VCaP (cell line): ENCODE data around the gene TWNK.

Experiments
- H3K27ac ChIP-seq: fragments of 450-650 bp; 2 replicates; pipeline ENCODE4 v1.5.1; 2017
- CTCF ChIP-seq: fragments of 450-650 bp; conservative IDR thresholded peaks from 2 replicates; pipeline ENCODE4 v1.5.1; 2017; ENCODE audit warnings: mild to moderate bottlenecking, moderate library complexity

TWNK gene

GRCh38 chr10:101035314-101035713 is 48.0 kb downstream of the TWNK start:
- H3K27ac ChIP-seq: no peak overlapping the region

GRCh38 chr10:101035916-101036702 is 48.8 kb downstream of the TWNK start:
- H3K27ac ChIP-seq: no peak overlapping the region
- no peak for TF ChIP-seq CTCF

More at GRCh38 chr10:101035314-101035713, 48.0 kb downstream of the TWNK start:
- no peak for TF ChIP-seq CTCF

- TF ChIP-seq CTCF: no peak
- no peak overlapping the region for H3K27ac ChIP-seq
Observed at GRCh38 chr10:101036726-101037125, 49.4 kb downstream of the TWNK start.

- no peak overlapping the region for H3K27ac ChIP-seq
- no peak for TF ChIP-seq CTCF
Observed at GRCh38 chr10:101038484-101038883, 51.1 kb downstream of the TWNK start.

- H3K27ac ChIP-seq: no peak overlapping the region
- TF ChIP-seq CTCF: no peak
Observed at GRCh38 chr10:101040061-101040460, 52.7 kb downstream of the TWNK start.

GRCh38 chr10:101040851-101041250 is 53.5 kb downstream of the TWNK start:
- no peak for TF ChIP-seq CTCF
- H3K27ac ChIP-seq: no peak overlapping the region

GRCh38 chr10:101041252-101041761 is 54.0 kb downstream of the TWNK start:
- peak; percentile 88 for TF ChIP-seq CTCF
- peak overlapping the region; percentile 95 for H3K27ac ChIP-seq
